KOPT-K1 (cell line): Measurements from ENCODE around the gene NPHS1.

Experiments used
- H3K27ac ChIP-seq: fragments of 200-600 bp; sonication (generic); 2 replicates; pipeline ENCODE4 v1.5.1; 2016; ENCODE audit warnings: antibody characterized with exemption, mild to moderate bottlenecking, low read depth, low read length; ENCODE audit not compliant: poor library complexity, severe bottlenecking
- H3K36me3 ChIP-seq: fragments of 200-600 bp; sonication (generic); 2 replicates; pipeline ENCODE4 v1.5.1; 2017; ENCODE audit warnings: antibody characterized with exemption, mild to moderate bottlenecking, low read length, moderate library complexity; ENCODE audit not compliant: insufficient read depth
- H3K9me3 ChIP-seq: fragments of 200-600 bp; sonication (generic); 2 replicates; pipeline ENCODE4 v1.5.1; 2017; ENCODE audit warnings: antibody characterized with exemption, low read length, mild to moderate bottlenecking; ENCODE audit not compliant: insufficient read depth, poor library complexity, severe bottlenecking

NPHS1 gene

DNA sequence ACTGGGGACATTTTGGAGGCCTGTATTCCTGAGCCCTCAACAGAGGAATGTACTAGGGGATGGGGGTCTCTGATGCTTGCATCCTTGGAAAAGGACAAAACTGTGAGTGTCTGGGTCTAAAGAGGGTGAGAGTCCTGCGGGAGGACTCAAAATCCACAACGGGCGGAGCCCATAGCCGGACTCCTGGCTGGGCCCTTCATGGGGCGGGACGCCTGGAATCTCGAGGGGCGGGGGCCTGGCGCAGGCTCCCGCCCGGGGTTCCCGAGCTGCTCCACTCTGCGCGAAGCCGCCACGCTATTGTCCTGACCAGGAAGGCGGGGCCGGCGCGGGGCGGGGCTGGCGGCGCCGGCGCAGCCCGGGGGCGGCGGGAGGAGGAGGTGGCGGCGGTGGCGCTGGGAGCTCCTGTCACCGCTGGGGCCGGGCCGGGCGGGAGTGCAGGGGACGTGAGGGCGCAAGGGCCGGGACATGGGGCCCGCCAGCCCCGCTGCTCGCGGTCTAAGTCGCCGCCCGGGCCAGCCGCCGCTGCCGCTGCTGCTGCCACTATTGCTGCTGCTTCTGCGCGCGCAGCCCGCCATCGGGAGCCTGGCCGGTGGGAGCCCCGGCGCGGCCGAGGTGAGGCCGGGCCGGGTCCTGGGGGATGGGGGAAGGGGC lies 16.0 kb upstream of the NPHS1 start, which contains the start of gene APLP1:
Gene APLP1, plus strand, starts transcription at position 403 of the 651 bp plus-strand sequence. Its CDS starts 63 bp downstream, at position 466.
- Histone ChIP-seq H3K36me3 (no peaks in the 10 kb centered on the region), H3K9me3 (no peaks in the 10 kb centered on the region), H3K27ac (no peak within 1 kb of the TSS)

DNA sequence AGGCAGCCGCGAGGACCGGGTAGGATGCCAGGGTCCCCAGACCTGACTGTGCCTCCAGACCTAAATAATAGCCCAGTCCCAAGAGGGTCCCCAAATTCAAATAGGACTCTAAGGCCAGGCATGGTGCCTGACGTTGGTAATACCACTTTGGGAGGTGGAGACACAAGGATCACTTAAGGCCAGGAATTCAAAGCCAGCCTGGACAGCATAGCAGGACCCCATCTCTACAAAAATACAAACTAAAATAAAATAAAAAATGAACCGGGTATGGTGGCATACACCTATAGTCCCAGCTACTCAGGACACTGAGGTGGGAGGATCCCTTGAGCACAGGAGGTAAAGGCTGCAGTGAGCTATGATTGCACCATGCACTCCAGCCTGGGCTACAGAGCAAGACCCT lies 10.7 kb upstream of the NPHS1 start:
- Histone ChIP-seq H3K36me3 (no peaks in the 10 kb centered on the region), H3K9me3 (no peaks in the 10 kb centered on the region), H3K27ac (no peak overlapping the region)

DNA sequence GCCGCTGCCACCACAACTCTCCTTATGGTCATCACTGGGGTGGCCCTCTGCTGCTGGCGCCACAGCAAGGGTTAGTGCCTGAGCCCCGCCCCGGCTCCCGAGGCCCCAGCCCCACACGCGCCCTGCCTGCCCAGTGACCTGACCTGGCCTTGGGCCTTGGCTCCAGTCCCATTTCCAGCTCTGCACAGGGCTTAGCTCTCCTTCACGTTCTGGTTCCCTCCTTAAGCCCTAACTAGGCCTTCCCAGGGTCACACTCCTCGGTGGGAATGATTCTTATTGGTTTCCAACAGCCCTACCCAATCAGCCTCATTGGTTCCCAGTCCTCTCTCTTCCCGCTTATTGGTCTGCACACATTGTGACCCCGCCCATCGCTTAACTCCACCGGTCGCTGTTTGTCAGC lies 10.2 kb upstream of the NPHS1 start:
- H3K9me3 ChIP-seq: no peaks in the 10 kb centered on the region
- H3K27ac ChIP-seq: no peak overlapping the region
- no peaks in the 10 kb centered on the region for H3K36me3 ChIP-seq

DNA sequence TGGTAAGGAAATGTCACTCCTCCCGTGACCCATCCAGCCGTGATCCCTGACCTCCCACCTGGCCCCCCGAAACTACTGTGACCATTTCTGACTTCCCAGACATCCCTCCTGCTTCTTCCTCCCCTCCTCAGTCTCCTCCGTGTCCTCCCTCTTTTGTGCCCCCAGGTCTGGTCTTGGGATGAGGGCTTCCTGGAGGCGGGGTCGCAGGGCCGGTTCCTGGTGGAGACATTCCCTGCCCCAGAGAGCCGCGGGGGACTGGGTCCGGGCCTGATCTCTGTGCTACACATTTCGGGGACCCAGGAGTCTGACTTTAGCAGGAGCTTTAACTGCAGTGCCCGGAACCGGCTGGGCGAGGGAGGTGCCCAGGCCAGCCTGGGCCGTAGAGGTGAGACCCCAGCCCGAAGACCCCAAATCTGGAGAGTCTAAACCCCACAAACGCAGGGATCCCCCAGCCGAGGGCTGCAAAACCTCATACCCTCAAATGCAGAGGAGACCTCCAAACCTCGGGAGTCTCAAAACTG lies 9.4 kb upstream of the NPHS1 start:
- H3K36me3 ChIP-seq: no peaks in the 10 kb centered on the region
- no peaks in the 10 kb centered on the region for H3K9me3 ChIP-seq
- H3K27ac ChIP-seq: no peak overlapping the region

DNA sequence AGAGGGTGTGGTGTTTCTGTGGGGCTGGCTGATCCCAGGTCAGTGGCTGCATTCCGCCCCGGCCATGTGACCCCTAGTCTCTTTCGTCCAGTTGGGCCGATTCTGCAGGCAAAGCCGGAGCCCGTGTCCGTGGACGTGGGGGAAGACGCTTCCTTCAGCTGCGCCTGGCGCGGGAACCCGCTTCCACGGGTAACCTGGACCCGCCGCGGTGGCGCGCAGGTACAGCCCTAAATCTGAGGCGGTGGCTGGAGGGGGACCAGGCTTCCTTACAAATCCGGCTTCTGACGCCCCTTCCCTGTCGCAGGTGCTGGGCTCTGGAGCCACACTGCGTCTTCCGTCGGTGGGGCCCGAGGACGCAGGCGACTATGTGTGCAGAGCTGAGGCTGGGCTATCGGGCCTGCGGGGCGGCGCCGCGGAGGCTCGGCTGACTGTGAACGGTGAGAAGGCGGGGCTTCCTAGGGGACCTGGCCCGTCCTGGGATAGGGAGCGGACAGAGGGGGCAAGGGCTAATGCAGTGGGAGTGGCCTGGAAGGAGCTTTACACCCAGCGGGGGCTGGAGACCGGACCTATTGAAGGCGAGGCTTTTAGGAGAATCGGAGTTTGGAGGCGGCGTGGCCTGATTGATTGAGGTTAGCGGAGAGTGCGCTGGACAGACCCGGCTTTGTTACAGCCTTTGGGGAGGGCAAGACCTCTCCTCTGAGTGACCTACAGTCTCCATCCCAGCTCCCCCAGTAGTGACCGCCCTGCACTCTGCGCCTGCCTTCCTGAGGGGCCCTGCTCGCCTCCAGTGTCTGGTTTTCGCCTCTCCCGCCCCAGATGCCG lies 8.7 kb upstream of the NPHS1 start:
- no peaks in the 10 kb centered on the region for H3K9me3 ChIP-seq
- no peak overlapping the region for H3K27ac ChIP-seq
- no peaks in the 10 kb centered on the region for H3K36me3 ChIP-seq

DNA sequence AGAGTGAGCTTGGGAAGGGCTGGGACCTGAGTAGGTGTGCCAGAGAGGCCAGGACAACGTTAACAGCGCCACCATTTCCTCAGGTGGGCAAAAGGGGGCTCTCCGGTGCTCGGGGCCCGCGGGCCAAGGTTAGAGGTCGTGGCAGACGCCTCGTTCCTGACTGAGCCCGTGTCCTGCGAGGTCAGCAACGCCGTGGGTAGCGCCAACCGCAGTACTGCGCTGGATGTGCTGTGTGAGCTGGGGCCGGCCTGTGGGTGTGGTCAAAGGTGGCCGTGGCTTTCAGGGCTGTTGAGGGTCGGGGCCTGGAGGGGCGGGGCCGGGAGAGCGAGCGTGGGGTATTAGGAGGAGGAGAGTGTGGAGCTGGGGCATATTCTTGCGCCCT lies 8.1 kb upstream of the NPHS1 start:
- no peaks in the 10 kb centered on the region for H3K36me3 ChIP-seq
- no peak overlapping the region for H3K27ac ChIP-seq

DNA sequence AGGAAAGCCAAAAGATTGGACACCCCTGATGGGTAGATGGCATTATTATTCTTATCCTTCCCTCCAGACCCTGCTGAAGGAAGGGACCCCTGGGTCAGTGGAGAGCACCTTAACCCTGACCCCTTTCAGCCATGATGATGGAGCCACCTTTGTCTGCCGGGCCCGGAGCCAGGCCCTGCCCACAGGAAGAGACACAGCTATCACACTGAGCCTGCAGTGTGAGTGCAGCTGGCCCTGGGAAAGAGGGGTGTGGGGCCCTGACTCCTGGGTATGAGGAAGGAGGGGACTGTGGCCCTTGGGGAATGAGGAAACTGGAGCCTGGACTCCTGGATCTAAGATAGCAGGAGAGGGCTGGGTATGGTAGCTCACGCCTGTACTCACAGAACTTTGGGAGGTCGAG lies 7.1 kb upstream of the NPHS1 start:
- Histone ChIP-seq H3K9me3 (no peaks in the 10 kb centered on the region), H3K36me3 (no peaks in the 10 kb centered on the region), H3K27ac (no peak overlapping the region)

More for the DNA sequence above, 8.1 kb upstream of the NPHS1 start:
- H3K9me3 ChIP-seq: no peaks in the 10 kb centered on the region

DNA sequence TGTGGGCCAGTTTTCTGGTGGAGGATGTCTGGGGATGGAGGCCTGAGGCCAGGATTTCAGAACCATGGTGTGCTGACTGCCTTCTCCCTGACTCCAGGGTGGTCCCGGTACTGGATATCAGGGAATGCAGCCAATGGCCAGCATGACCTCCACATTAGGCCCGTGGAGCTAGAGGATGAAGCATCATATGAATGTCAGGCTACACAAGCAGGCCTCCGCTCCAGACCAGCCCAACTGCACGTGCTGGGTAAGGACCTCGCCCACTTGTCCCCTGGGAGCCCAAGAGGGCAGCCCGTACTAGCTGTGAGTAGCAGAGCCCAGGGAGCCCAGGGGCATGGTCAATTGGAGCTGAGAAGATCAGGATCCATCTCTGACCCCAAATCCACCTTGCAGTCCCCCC lies 6.0 kb upstream of the NPHS1 start:
- no peaks in the 10 kb centered on the region for H3K9me3 ChIP-seq
- H3K36me3 ChIP-seq: no peaks in the 10 kb centered on the region
- H3K27ac ChIP-seq: no peak overlapping the region

DNA sequence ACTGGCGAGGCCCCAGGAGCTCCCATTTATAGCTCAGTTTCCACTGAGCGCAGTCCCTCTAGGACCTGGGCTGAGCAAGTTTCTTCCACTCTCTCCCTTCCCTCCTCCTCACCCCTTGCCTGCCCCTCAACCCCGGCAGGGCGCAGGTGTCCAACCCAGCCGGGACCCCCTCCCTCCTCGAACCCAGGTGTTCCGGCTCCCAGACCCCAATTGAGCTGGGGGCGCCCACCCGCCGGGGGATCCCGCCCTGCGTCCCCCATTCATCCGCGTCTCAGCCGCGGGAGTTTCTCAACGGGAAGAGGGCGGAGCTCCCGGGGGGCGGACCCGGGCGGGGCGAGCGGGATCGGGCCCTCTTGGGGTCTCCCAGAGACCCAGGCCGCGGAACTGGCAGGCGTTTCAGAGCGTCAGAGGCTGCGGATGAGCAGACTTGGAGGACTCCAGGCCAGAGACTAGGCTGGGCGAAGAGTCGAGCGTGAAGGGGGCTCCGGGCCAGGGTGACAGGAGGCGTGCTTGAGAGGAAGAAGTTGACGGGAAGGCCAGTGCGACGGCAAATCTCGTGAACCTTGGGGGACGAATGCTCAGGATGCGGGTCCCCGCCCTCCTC lies 4.3 kb upstream of the NPHS1 start, which contains the start of gene KIRREL2:
Gene KIRREL2, plus strand, starts transcription at position 366 of the 604 bp plus-strand sequence. Its CDS starts 209 bp downstream, at position 575.
- Histone ChIP-seq H3K27ac (no peak within 1 kb of the TSS), H3K9me3 (no peaks in the 10 kb centered on the region), H3K36me3 (no peaks in the 10 kb centered on the region)

DNA sequence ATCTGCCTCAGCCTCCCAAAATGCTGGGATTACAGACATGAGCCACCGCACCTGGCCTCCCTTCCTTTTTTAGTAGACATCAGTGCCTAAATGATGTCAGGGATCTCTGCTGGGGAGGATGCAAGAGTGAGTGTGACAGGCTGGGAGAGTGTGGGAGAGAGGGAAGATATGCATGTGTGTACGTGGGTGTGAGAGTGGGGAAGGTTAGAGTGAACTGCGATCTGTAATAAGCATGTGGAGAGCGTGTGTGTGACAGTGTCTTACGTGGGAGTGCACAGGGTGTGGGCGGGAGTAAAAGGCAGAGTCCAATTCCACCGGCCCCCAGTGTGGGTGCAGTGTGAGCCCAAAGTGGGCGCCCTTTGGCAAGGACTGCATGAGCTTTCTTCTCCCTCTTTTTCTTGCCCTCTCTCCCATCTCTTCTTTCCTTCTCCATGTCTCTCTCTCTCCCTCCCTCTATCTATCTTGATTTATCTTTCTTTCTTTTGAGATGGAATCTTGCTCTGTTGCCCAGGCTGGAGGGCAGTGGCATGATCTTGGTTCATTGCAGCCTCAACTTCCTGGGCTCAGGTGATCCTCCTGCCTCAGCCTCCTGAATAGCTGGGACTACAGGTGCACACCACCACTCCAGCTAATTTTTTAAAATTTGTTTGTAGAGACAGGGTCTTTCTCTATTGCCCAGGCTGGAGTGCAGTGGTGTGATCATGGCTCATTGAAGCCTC lies 893 bp upstream of the NPHS1 start:
- no peaks in the 10 kb centered on the region for H3K36me3 ChIP-seq
- H3K9me3 ChIP-seq: no peaks in the 10 kb centered on the region
- no peak overlapping the region for H3K27ac ChIP-seq

DNA sequence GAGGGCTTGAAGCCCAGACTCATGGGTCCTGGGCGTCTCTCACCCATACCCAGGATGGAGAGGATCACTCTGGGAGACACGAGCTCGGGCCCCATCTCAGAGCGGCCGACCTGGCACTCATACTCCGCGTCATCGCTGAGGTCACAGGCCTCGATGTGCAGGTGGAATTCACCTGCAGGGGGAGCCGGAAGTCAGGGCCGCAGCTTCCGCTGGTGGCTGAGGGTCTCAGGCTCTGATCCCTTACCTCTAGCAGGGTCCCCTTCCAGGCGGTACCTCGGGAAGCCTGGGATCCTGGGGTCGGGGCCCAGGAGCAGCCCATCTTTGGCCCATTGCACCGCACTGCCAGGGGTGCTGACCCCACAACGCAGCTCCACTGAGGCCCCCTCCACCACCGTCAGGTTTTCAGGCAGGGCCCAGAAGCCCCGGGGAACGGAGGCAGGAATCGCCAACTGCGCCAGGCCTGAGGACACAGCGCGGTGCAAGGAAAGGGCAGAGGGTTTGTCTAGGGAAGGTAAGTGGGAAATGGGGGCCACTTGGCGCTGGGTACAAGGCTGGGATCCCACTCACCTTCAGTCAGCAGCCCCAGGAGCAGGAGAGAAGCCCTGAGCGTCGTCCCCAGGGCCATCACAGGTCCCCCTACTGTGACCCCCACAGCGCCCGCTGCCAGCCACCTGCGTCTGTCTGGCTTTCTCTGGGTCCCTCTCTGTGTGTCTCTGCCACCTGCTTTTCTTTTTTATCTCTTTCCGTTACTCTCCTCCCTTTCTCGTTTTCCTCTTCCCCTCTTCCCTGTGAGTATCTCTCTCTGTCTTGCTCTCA lies 883 bp downstream of the NPHS1 start:
- no peak overlapping the region for H3K27ac ChIP-seq
- no peaks in the 10 kb centered on the region for H3K36me3 ChIP-seq
- H3K9me3 ChIP-seq: no peaks in the 10 kb centered on the region

DNA sequence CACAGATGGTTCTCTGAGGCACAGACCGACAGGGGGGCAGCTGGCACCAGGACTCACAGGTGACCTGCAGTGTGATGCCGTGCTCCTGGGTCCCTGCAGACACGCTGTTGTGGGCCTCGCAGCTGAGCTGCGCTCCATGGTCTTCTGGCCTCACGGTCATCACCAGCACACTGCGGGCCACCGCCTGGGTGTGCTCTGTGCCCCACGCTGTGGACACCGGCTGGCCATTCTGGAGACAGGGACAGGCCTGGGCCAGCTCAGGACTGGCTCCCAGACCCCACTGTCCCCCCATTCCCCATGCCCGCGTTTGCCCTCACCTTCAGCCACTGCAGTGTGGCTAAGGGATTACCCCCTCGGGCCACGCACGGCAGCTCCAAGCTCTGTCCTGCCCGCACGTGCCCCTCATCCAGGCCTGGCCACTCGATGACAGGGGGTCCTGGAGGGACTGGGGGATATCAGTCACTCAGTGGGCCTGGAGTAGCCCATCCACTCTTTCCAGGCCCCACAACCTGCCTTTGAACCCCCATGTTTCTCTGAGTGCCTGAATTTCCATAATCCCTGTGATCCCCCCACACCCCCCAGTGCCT lies 3.3 kb downstream of the NPHS1 start:
- Histone ChIP-seq H3K9me3 (no peaks in the 10 kb centered on the region), H3K36me3 (no peaks in the 10 kb centered on the region), H3K27ac (no peak overlapping the region)

DNA sequence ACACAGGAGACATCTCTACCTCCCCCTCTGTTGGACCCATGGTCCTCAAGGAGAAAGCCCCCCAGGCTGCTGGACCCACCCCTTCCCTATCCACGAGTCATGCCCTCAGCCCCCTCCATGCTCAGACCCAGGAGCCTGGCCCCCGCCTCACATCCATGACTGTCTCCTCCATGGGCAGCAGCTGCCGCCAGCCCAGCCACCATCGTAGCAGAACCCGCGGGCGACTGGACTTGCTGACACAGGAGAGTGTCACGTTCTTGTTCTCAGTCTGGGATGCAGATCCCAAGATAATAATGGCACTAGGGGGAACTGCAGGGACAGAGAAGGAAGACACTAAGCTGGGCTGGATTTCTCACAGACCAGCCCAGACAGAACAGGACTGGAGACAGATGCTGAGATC lies 3.8 kb downstream of the NPHS1 start:
- H3K36me3 ChIP-seq: no peaks in the 10 kb centered on the region
- H3K27ac ChIP-seq: no peak overlapping the region
- no peaks in the 10 kb centered on the region for H3K9me3 ChIP-seq

DNA sequence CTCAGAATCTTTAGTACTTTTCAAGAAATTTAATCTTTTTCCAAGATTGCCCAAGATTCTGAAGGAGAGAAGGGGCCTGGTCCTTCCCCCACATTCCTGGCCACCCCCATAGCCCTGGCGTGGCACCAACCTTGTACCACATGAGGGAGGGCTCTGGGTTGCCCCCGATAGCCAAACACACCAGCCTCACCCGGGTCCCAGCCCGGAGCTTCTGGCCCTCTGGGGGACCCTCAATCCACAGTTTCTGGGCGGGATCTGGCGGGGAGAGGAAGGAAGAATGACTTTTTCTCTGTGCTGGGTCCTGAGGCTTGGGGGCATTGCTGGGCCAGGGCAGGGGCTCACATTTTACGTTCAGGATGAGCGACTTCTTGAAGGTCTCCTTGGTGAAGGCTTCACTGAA lies 4.4 kb downstream of the NPHS1 start:
- Histone ChIP-seq H3K36me3 (no peaks in the 10 kb centered on the region), H3K9me3 (no peaks in the 10 kb centered on the region), H3K27ac (no peak overlapping the region)
